Measurements from ENCODE around the gene TOR4A.
A peak's percentile ranks its signal among the peaks of the same experiment; 100 is the strongest.

TOR4A gene

GRCh38 chr9:137303151-137303892 lies 25.8 kb downstream of the TOR4A start:
- Histone ChIP-seq H3K18ac (ENCODE audit: low read length) (peak overlapping the region; percentile 99), H3K79me1 (ENCODE audit: low read depth, low read length) (peaks cover 6% of the 10 kb centered on the region), H4K91ac (ENCODE audit: low read depth, low read length, poor library complexity) (peak overlapping the region; percentile 95), H3K9ac (ENCODE audit: low read depth, low read length, poor library complexity) (no peak overlapping the region), H3K14ac (ENCODE audit: low read length) (peak overlapping the region; percentile 56), H3K4me1 (ENCODE audit: control insufficient read depth in 2 of 2, insufficient read depth in 1 of 2, low read depth in 1 of 2, low read length in 2 of 2) (peaks cover 55 to 61% of the 10 kb centered on the region in 2 donors), H3K36me3 (replicated peaks in 1 of 2; ENCODE audit: control insufficient read depth in 2 of 2, insufficient read depth in 2 of 2, low read length in 2 of 2) (peaks cover 5 to 8% of the 10 kb centered on the region in 2 donors), H2BK5ac (ENCODE audit: low read length) (peak overlapping the region; percentile 98), H3K27me3 (ENCODE audit: control insufficient read depth in 3 of 3, insufficient read depth in 3 of 3, low read depth in 1 of 3, low read length in 3 of 3) (peaks cover 0 to 7% (median 3%) of the 10 kb centered on the region in 3 experiments), H2AK5ac (ENCODE audit: low read depth, low read length) (peak overlapping the region; percentile 100), H3K27ac (replicated peaks; ENCODE audit: low read length) (no peak overlapping the region), H4K8ac (ENCODE audit: low read depth, low read length) (peak overlapping the region; percentile 92), H3K4ac (ENCODE audit: low read length) (peak overlapping the region; percentile 26), H3K4me2 (ENCODE audit: insufficient read depth, low read length, poor library complexity, severe bottlenecking) (peak overlapping the region; percentile 91), H2BK15ac (ENCODE audit: low read length) (peak overlapping the region; percentile 100), H3K9me3 (replicated peaks in 1 of 2; ENCODE audit: control insufficient read depth in 2 of 2, insufficient read depth in 1 of 2, low read depth in 1 of 2, low read length in 2 of 2) (no peaks in the 10 kb centered on the region), H2BK120ac (ENCODE audit: low read depth, low read length) (peak overlapping the region; percentile 99), H3K23ac (ENCODE audit: low read depth, low read length, poor library complexity) (peak overlapping the region; percentile 85), H2BK12ac (ENCODE audit: low read length) (peak overlapping the region; percentile 94), H2AFZ (ENCODE audit: low read length) (peak overlapping the region; percentile 86), H3K4me3 (ENCODE audit: low read length in 2 of 2) (peak overlapping the region in 1 of 2 donors; percentile 38)
- WGBS, 2 donors (ENCODE audit: extremely low coverage in 2 of 2, insufficient read length in 2 of 2, insufficient replicate concordance in 1 of 2) = no CpG with 5 or more reads among the region's 23 CpGs
- no peak for DNase-seq (ENCODE audit: low spot score)

- H3K14ac ChIP-seq (ENCODE audit: low read length) = no peak overlapping the region
- peak overlapping the region; percentile 98 for H2BK12ac ChIP-seq (ENCODE audit: low read length)
- H2AK5ac ChIP-seq (ENCODE audit: low read depth, low read length) = peak overlapping the region; percentile 100
- H3K23ac ChIP-seq (ENCODE audit: low read depth, low read length, poor library complexity) = peak overlapping the region; percentile 75
- DNase-seq (ENCODE audit: low spot score) = no peak
- H3K27ac ChIP-seq (replicated peaks; ENCODE audit: low read length) = no peak overlapping the region
- H3K4me3 ChIP-seq (ENCODE audit: low read length in 2 of 2) = no peak overlapping the region
- H3K36me3 ChIP-seq (replicated peaks in 1 of 2; ENCODE audit: control insufficient read depth in 2 of 2, insufficient read depth in 2 of 2, low read length in 2 of 2) = peaks cover 2% of the 10 kb centered on the region in 2 donors
- peak overlapping the region; percentile 3 for H4K91ac ChIP-seq (ENCODE audit: low read depth, low read length, poor library complexity)
- peak overlapping the region; percentile 92 for H2BK120ac ChIP-seq (ENCODE audit: low read depth, low read length)
- peak overlapping the region; percentile 98 for H2BK5ac ChIP-seq (ENCODE audit: low read length)
- H3K18ac ChIP-seq (ENCODE audit: low read length) = peak overlapping the region; percentile 99
- H2AFZ ChIP-seq (ENCODE audit: low read length) = no peak overlapping the region
- peak overlapping the region; percentile 95 for H3K4ac ChIP-seq (ENCODE audit: low read length)
- peaks cover 52 to 56% of the 10 kb centered on the region in 2 donors for H3K4me1 ChIP-seq (ENCODE audit: control insufficient read depth in 2 of 2, insufficient read depth in 1 of 2, low read depth in 1 of 2, low read length in 2 of 2)
- peak overlapping the region; percentile 44 for H3K9ac ChIP-seq (ENCODE audit: low read depth, low read length, poor library complexity)
- no peaks in the 10 kb centered on the region for H3K9me3 ChIP-seq (replicated peaks in 1 of 2; ENCODE audit: control insufficient read depth in 2 of 2, insufficient read depth in 1 of 2, low read depth in 1 of 2, low read length in 2 of 2)
- no CpG with 5 or more reads among the region's 22 CpGs for WGBS, 2 donors (ENCODE audit: extremely low coverage in 2 of 2, insufficient read length in 2 of 2, insufficient replicate concordance in 1 of 2)
- H2BK15ac ChIP-seq (ENCODE audit: low read length) = peak overlapping the region; percentile 100
- H3K27me3 ChIP-seq (ENCODE audit: control insufficient read depth in 3 of 3, insufficient read depth in 3 of 3, low read depth in 1 of 3, low read length in 3 of 3) = peaks cover 0 to 5% (median 3%) of the 10 kb centered on the region in 3 experiments
- peaks cover 6% of the 10 kb centered on the region for H3K79me1 ChIP-seq (ENCODE audit: low read depth, low read length)
- H3K4me2 ChIP-seq (ENCODE audit: insufficient read depth, low read length, poor library complexity, severe bottlenecking) = no peak overlapping the region
- no peak overlapping the region for H4K8ac ChIP-seq (ENCODE audit: low read depth, low read length)
Measured at GRCh38 chr9:137303893-137304382, 26.4 kb downstream of the TOR4A start.

GRCh38 chr9:137304383-137305059 lies 27.0 kb downstream of the TOR4A start:
- Histone ChIP-seq H3K9me3 (replicated peaks in 1 of 2; ENCODE audit: control insufficient read depth in 2 of 2, insufficient read depth in 1 of 2, low read depth in 1 of 2, low read length in 2 of 2) (no peaks in the 10 kb centered on the region), H2BK15ac (ENCODE audit: low read length) (peak overlapping the region; percentile 100), H2BK12ac (ENCODE audit: low read length) (peak overlapping the region; percentile 98), H3K27ac (replicated peaks; ENCODE audit: low read length) (peak overlapping the region; percentile 74), H3K4me2 (ENCODE audit: insufficient read depth, low read length, poor library complexity, severe bottlenecking) (no peak overlapping the region), H3K4me3 (ENCODE audit: low read length in 2 of 2) (no peak overlapping the region), H2AK5ac (ENCODE audit: low read depth, low read length) (peak overlapping the region; percentile 100), H2BK5ac (ENCODE audit: low read length) (peak overlapping the region; percentile 98), H4K8ac (ENCODE audit: low read depth, low read length) (no peak overlapping the region), H3K14ac (ENCODE audit: low read length) (peak overlapping the region; percentile 94), H3K79me1 (ENCODE audit: low read depth, low read length) (peaks cover 6% of the 10 kb centered on the region), H3K18ac (ENCODE audit: low read length) (peak overlapping the region; percentile 99), H3K4me1 (ENCODE audit: control insufficient read depth in 2 of 2, insufficient read depth in 1 of 2, low read depth in 1 of 2, low read length in 2 of 2) (peaks cover 47 to 50% of the 10 kb centered on the region in 2 donors), H3K27me3 (ENCODE audit: control insufficient read depth in 3 of 3, insufficient read depth in 3 of 3, low read depth in 1 of 3, low read length in 3 of 3) (peaks cover 0 to 5% (median 3%) of the 10 kb centered on the region in 3 experiments), H3K4ac (ENCODE audit: low read length) (peak overlapping the region; percentile 95), H2AFZ (ENCODE audit: low read length) (peak overlapping the region; percentile 60), H2BK120ac (ENCODE audit: low read depth, low read length) (peak overlapping the region; percentile 92), H3K23ac (ENCODE audit: low read depth, low read length, poor library complexity) (peak overlapping the region; percentile 17), H4K91ac (ENCODE audit: low read depth, low read length, poor library complexity) (no peak overlapping the region), H3K9ac (ENCODE audit: low read depth, low read length, poor library complexity) (peak overlapping the region; percentile 63), H3K36me3 (replicated peaks in 1 of 2; ENCODE audit: control insufficient read depth in 2 of 2, insufficient read depth in 2 of 2, low read length in 2 of 2) (no peaks in the 10 kb centered on the region)
- DNase-seq (ENCODE audit: low spot score) = no peak
- no CpG with 5 or more reads among the region's 16 CpGs for WGBS, 2 donors (ENCODE audit: extremely low coverage in 2 of 2, insufficient read length in 2 of 2, insufficient replicate concordance in 1 of 2)
